K562 (cell line): Measurements from ENCODE around the gene CLCNKA. TPM values are rescaled to one million over a fixed set of nuclear protein-coding genes. Genes with fewer than 3 reads are reported as not detected.

Experiments used
- ATF7 ChIP-seq: fragments of 450-650 bp; IDR thresholded peaks from 2 replicates; pipeline ENCODE4 v1.7.1; 2014; ENCODE audit warnings: mild to moderate bottlenecking, moderate library complexity
- E2F4 ChIP-seq: sonication (generic); formaldehyde crosslinking; IDR thresholded peaks from 2 replicates; pipeline ENCODE4 v1.8.0; 2022; ENCODE audit warnings: mild to moderate bottlenecking, low read depth, missing genetic modification reagents
- FOXK1 ChIP-seq: sonication (generic); formaldehyde crosslinking; IDR thresholded peaks from 2 replicates; pipeline ENCODE4 v1.8.0; 2022; ENCODE audit warnings: missing genetic modification reagents, mild to moderate bottlenecking, borderline replicate concordance
- FOXM1 ChIP-seq, 2 experiments: fragments of 450-650 bp in 1 of 2; sonication (generic) in 1 of 2; formaldehyde crosslinking in 1 of 2; IDR thresholded peaks; 2 replicates each; pipeline versions ENCODE4 v1.6.1 to v1.9.0; 2017 to 2022; ENCODE audit warnings: low read depth in 2 of 2, mild to moderate bottlenecking in 2 of 2, missing genetic modification reagents in 1 of 2, moderate library complexity in 1 of 2
- HCFC1 ChIP-seq: IDR thresholded peaks from 2 replicates; pipeline ENCODE4 v1.6.1; 2012; ENCODE audit warnings: low read depth, low read length, improper control_type of control experiment
- L3MBTL2 ChIP-seq: fragments of 450-650 bp; IDR thresholded peaks from 2 replicates; pipeline ENCODE4 v1.6.1; 2016; ENCODE audit warnings: mild to moderate bottlenecking, moderate library complexity
- MAFG ChIP-seq: fragments of 450-650 bp; conservative IDR thresholded peaks from 2 replicates; pipeline ENCODE4 v1.6.1; 2016; ENCODE audit warnings: missing genetic modification characterization, missing compliant biosample characterization
- MAFK ChIP-seq: IDR thresholded peaks from 2 replicates; pipeline ENCODE4 v1.6.1; 2011; ENCODE audit warnings: low read length, improper control_type of control experiment
- NEUROD1 ChIP-seq: fragments of 150-350 bp; IDR thresholded peaks from 2 replicates; pipeline ENCODE4 v1.6.1; 2014; ENCODE audit warnings: borderline replicate concordance, low read length, low read depth; ENCODE audit not compliant: partially characterized antibody
- NFE2L1 ChIP-seq: fragments of 450-650 bp; IDR thresholded peaks from 2 replicates; pipeline ENCODE4 v1.6.1; 2016; ENCODE audit warnings: missing genetic modification characterization, low read depth, mild to moderate bottlenecking, missing compliant biosample characterization, moderate library complexity, borderline replicate concordance
- RBBP5 ChIP-seq: fragments of 200-600 bp; sonication (generic); IDR thresholded peaks from 2 replicates; pipeline ENCODE4 v1.6.1; 2012; ENCODE audit warnings: borderline replicate concordance, mild to moderate bottlenecking, low read length, control low read depth, inconsistent platforms; ENCODE audit not compliant: insufficient read depth, poor library complexity, severe bottlenecking
- RBFOX2 ChIP-seq: fragments of 200-400 bp; formaldehyde crosslinking; IDR thresholded peaks from 2 replicates; pipeline ENCODE4 v1.6.1; 2017; ENCODE audit warnings: low read depth, mild to moderate bottlenecking, low read length, moderate library complexity
- RBM15 ChIP-seq: fragments of 200-400 bp; formaldehyde crosslinking; IDR thresholded peaks from 2 replicates; pipeline ENCODE4 v1.6.1; 2018; ENCODE audit warnings: mild to moderate bottlenecking, low read length, moderate library complexity; ENCODE audit not compliant: insufficient read depth
- RBM25 ChIP-seq: fragments of 200-400 bp; formaldehyde crosslinking; IDR thresholded peaks from 2 replicates; pipeline ENCODE4 v1.6.1; 2018; ENCODE audit warnings: low read length, low read depth, moderate library complexity; ENCODE audit not compliant: severe bottlenecking
- SOX6 ChIP-seq: fragments of 450-650 bp; IDR thresholded peaks from 2 replicates; pipeline ENCODE4 v1.6.1; 2014; ENCODE audit warnings: mild to moderate bottlenecking
- SP2 ChIP-seq: IDR thresholded peaks from 2 replicates; pipeline ENCODE4 v1.6.1; 2011; ENCODE audit warnings: mild to moderate bottlenecking, low read depth, low read length, moderate library complexity; ENCODE audit not compliant: poor library complexity, severe bottlenecking; ENCODE audit errors: extremely low read depth
- TARDBP ChIP-seq: fragments of 450-650 bp; IDR thresholded peaks from 2 replicates; pipeline ENCODE4 v1.6.1; 2016
- ZNF263 ChIP-seq: sonication (generic); formaldehyde crosslinking; IDR thresholded peaks from 2 replicates; pipeline ENCODE4 v1.8.0; 2022; ENCODE audit warnings: mild to moderate bottlenecking, missing genetic modification reagents, borderline replicate concordance
- ZNF311 ChIP-seq: fragments of 250-450 bp; sonication (Bioruptor Pico); IDR thresholded peaks from 2 replicates; pipeline ENCODE4 v1.4.0; 2020; ENCODE audit warnings: mild to moderate bottlenecking, moderate library complexity
- ZNF507 ChIP-seq: conservative IDR thresholded peaks from 2 replicates; pipeline ENCODE4 v1.6.1; 2017; ENCODE audit warnings: missing genetic modification characterization, missing compliant biosample characterization
- ZNF699 ChIP-seq: fragments of 250-450 bp; sonication (Bioruptor Pico); IDR thresholded peaks from 2 replicates; pipeline ENCODE4 v1.8.0; 2021; ENCODE audit warnings: mild to moderate bottlenecking, moderate library complexity; ENCODE audit not compliant: insufficient replicate concordance
- polyA plus RNA-seq, 8 experiments: library from polyadenylated mRNA; depleted of rRNA in 4 of 8; stranded (reverse) in 5 of 8; unstranded in 3 of 8; fragments of >200 nt; fragmentation: Nextera tagmentation in 2 of 8; fragmentation: Illumina TruSeq in 1 of 8; extraction: Ambion mirVana in 2 of 8; extraction: Trizol in 1 of 8; gene quantifications; 2 replicates each; pipeline versions ENCODE4 v1.2.1 to v1.2.3, GENCODE V29; 2011 to 2014; ENCODE audit warnings: inconsistent platforms in 1 of 8, missing spikeins in 1 of 8
- total RNA-seq, 7 experiments: library from RNA; depleted of rRNA in 6 of 7; stranded (reverse); fragments of >200 nt in 6 of 7; fragmentation: Illumina TruSeq in 2 of 7; extraction: Trizol in 2 of 7; gene quantifications; 2 replicates each; pipeline versions ENCODE4 v1.2.1 to v1.2.3, GENCODE V29; 2011 to 2021; ENCODE audit warnings: low replicate concordance in 1 of 7
- TF ChIP-seq, protein P1 (sequence below): fragments of 250-450 bp; sonication (Bioruptor Pico); IDR thresholded peaks from 2 replicates; pipeline ENCODE4 v1.8.0; 2021; ENCODE audit warnings: moderate library complexity, mild to moderate bottlenecking, inconsistent platforms
- TF ChIP-seq, protein P2 (sequence below): fragments of 250-450 bp; sonication (Bioruptor Pico); IDR thresholded peaks from 2 replicates; pipeline ENCODE4 v1.4.0; 2020
- TF ChIP-seq, protein P3 (sequence below): sonication (generic); formaldehyde crosslinking; IDR thresholded peaks from 2 replicates; pipeline ENCODE4 v1.4.0; 2020; ENCODE audit warnings: mild to moderate bottlenecking, missing genetic modification reagents

CLCNKA gene
- total and polyA plus RNA-seq, 9 of the 15 experiments (the other 6 are each of a cell fraction or from before 2014, with no cell fraction given) = 0.03 to 0.37 (median 0.10) TPM; not detected in 3

DNA sequence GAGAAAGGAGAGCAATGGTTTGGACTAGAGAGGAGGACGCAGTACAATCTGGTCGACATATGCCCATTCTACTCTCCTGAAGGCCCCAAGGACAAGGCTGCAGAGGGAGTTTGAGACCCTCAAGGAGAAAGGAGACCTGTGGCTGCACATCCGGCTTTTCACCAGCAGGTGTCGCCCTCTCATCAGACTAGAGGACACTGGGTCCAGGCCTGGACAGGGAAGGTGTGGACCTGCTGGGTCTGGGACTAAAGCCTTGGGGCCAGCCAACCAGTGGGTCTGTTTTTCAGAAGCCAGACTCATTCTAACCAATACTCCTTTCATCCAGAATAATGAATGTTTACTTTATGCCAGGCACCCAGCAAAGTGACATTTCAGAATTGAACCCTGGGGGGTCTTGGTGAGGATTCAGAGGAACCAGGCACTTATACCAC lies 12.8 kb upstream of the CLCNKA start (continued):
- no peak for TF ChIP-seq MAFG (tag)
- no peak for TF ChIP-seq ZNF263 (CRISPR knock-in tag)
- no peak for TF ChIP-seq NFE2L1
- TF ChIP-seq, protein P1, sequence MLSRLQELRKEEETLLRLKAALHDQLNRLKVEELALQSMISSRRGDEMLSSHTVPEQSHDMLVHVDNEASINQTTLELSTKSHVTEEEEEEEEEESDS (CRISPR knock-in tag) = no peak
- no peak for TF ChIP-seq SP2
- no peak for TF ChIP-seq RBM25
- TF ChIP-seq L3MBTL2 = peak; percentile 29; the same call in 1 of the 2 replicates
- 0 out of 2 replicates have a peak, but pooled peaks have one; percentile 51 for TF ChIP-seq E2F4
- TF ChIP-seq NEUROD1 = peak; percentile 57
- no peak; the same call in 1 of the 2 replicates for TF ChIP-seq SOX6
- TF ChIP-seq ATF7 = peak; percentile 34; the same call in 1 of the 2 replicates
- TF ChIP-seq RBBP5 = no peak
- TF ChIP-seq ZNF311 (CRISPR knock-in tag) = no peak
- no peak for TF ChIP-seq HCFC1
- TF ChIP-seq ZNF507 (tag) = no peak
- no peak for TF ChIP-seq RBM15
- TF ChIP-seq FOXK1 (CRISPR knock-in tag) = no peak
- TF ChIP-seq TARDBP = peak; percentile 39; the same call in 1 of the 2 replicates
- TF ChIP-seq RBFOX2 = no peak
- TF ChIP-seq, protein P2, sequence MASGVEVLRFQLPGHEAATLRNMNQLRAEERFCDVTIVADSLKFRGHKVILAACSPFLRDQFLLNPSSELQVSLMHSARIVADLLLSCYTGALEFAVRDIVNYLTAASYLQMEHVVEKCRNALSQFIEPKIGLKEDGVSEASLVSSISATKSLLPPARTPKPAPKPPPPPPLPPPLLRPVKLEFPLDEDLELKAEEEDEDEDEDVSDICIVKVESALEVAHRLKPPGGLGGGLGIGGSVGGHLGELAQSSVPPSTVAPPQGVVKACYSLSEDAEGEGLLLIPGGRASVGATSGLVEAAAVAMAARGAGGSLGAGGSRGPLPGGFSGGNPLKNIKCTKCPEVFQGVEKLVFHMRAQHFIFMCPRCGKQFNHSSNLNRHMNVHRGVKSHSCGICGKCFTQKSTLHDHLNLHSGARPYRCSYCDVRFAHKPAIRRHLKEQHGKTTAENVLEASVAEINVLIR (CRISPR knock-in tag) = no peak
- no peak for TF ChIP-seq FOXM1 (IDR thresholded peaks at IDR 0.05; ENCODE audit: low read depth)
- no peak for TF ChIP-seq FOXM1 (CRISPR knock-in tag; IDR thresholded peaks at IDR 0.05; ENCODE audit: low read depth)
- TF ChIP-seq ZNF699 (CRISPR knock-in tag) = no peak
- TF ChIP-seq, protein P3, sequence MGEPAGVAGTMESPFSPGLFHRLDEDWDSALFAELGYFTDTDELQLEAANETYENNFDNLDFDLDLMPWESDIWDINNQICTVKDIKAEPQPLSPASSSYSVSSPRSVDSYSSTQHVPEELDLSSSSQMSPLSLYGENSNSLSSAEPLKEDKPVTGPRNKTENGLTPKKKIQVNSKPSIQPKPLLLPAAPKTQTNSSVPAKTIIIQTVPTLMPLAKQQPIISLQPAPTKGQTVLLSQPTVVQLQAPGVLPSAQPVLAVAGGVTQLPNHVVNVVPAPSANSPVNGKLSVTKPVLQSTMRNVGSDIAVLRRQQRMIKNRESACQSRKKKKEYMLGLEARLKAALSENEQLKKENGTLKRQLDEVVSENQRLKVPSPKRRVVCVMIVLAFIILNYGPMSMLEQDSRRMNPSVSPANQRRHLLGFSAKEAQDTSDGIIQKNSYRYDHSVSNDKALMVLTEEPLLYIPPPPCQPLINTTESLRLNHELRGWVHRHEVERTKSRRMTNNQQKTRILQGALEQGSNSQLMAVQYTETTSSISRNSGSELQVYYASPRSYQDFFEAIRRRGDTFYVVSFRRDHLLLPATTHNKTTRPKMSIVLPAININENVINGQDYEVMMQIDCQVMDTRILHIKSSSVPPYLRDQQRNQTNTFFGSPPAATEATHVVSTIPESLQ (CRISPR knock-in tag) = no peak
- no peak for TF ChIP-seq MAFK
